GM12878 (cell line): ENCODE results near the gene ZNF18.

Experiments
- ESRRA ChIP-seq: IDR thresholded peaks from 2 replicates; pipeline ENCODE4 v1.6.1; 2012; ENCODE audit warnings: mild to moderate bottlenecking, low read length, improper control_type of control experiment
- EZH2 ChIP-seq: IDR thresholded peaks from 2 replicates; pipeline ENCODE4 v1.6.1; 2012; ENCODE audit warnings: low read depth, mild to moderate bottlenecking, control low read depth, inconsistent platforms, low read length, borderline replicate concordance; ENCODE audit not compliant: control insufficient read depth
- PBX3 ChIP-seq: IDR thresholded peaks from 2 replicates; pipeline ENCODE4 v1.6.1; 2011; ENCODE audit warnings: mild to moderate bottlenecking, low read depth, low read length, moderate library complexity; ENCODE audit not compliant: insufficient replicate concordance
- POLR2A ChIP-seq: IDR thresholded peaks from 2 replicates; pipeline ENCODE4 v1.6.1; 2011; ENCODE audit warnings: low read depth, mild to moderate bottlenecking, low read length
- RELA ChIP-seq: fragments of 450-650 bp; IDR thresholded peaks from 2 replicates; pipeline ENCODE4 v1.8.0; 2014; ENCODE audit warnings: borderline replicate concordance; ENCODE audit not compliant: partially characterized antibody

GRCh38 chr17:12021623-12022140 is 24.4 kb upstream of the ZNF18 start:
- TF ChIP-seq ESRRA (no peak), RELA (no peak), PBX3 (no peak), POLR2A (no peak), EZH2 (no peak)
